MCF 10A (cell line): ENCODE results near the gene SENP6. TPM values are rescaled to one million over a fixed set of nuclear protein-coding genes. Genes with fewer than 3 reads are reported as not detected.
"Not testable (repeated sequence)": the region's sequence is repeated elsewhere in the genome, so short reads cannot be mapped to it uniquely, and the experiment has no call there.

Source experiments
- BruUV-seq: library from RNA; stranded (reverse); fragments of 400-500 nt; replicated peaks from 2 replicates; lab custom pipeline; 2021; lab: Mats Ljungman, UMichigan
- CTCF ChIA-PET: fragments of 300-600 bp; sonication (Branson Sonifier 250); formaldehyde crosslinking; extraction: SDS; loops from one replicate; lab custom pipeline; 2021; ENCODE audit warnings: antibody characterized with exemption, inconsistent platforms; lab: Yijun Ruan, JAX
- POLR2A ChIA-PET: fragments of 300-600, 350-650 bp; sonication (Branson Sonifier 250); formaldehyde crosslinking; extraction: SDS; loops from one replicate; lab custom pipeline; 2020; ENCODE audit warnings: antibody characterized with exemption, inconsistent platforms; lab: Yijun Ruan, JAX
- DNase-seq: peaks from one replicate; pipeline ENCODE4 v3.0.0-alpha.2; 2018; ENCODE audit not compliant: unreplicated experiment
- H3K27ac Mint-ChIP-seq: one replicate; pipeline ENCODE4 v1.8.0; 2022; ENCODE audit warnings: mild to moderate bottlenecking, low read depth, mixed read lengths; ENCODE audit not compliant: unreplicated experiment
- H3K27me3 Mint-ChIP-seq: one replicate; pipeline ENCODE4 v1.8.0; 2022; ENCODE audit warnings: mixed read lengths; ENCODE audit not compliant: insufficient read depth, unreplicated experiment
- H3K36me3 Mint-ChIP-seq: one replicate; pipeline ENCODE4 v1.8.0; 2022; ENCODE audit warnings: mild to moderate bottlenecking, moderate library complexity, mixed read lengths; ENCODE audit not compliant: insufficient read depth, unreplicated experiment
- H3K4me1 Mint-ChIP-seq: one replicate; pipeline ENCODE4 v1.8.0; 2022; ENCODE audit warnings: mixed read lengths; ENCODE audit not compliant: insufficient read depth, unreplicated experiment
- H3K4me3 Mint-ChIP-seq: one replicate; pipeline ENCODE4 v1.8.0; 2022; ENCODE audit warnings: mild to moderate bottlenecking, moderate library complexity, mixed read lengths; ENCODE audit not compliant: unreplicated experiment
- H3K9me3 Mint-ChIP-seq: one replicate; pipeline ENCODE4 v1.8.0; 2022; ENCODE audit warnings: mixed read lengths; ENCODE audit not compliant: unreplicated experiment
- intact Hi-C: fragments of 100-400 bp; cut with micrococcal nuclease; formaldehyde crosslinking; loops from 2 replicates; pipeline ENCODE4 v1.14.1; 2022
- total RNA-seq: library from RNA; stranded (reverse); gene quantifications from 2 replicates; pipeline ENCODE4 v1.2.3, GENCODE V29; 2022
- TF ChIP-seq, protein P1 (sequence below): fragments of 200-600 bp; IDR thresholded peaks from one replicate; pipeline ENCODE4 v1.8.0; 2022; ENCODE audit warnings: antibody characterized with exemption, mild to moderate bottlenecking; ENCODE audit not compliant: unreplicated experiment

The SENP6 gene
- total RNA-seq, 1 experiment from 2014 or later, result 101 TPM

- H3K27me3 Mint-ChIP-seq, result no peaks in the 10 kb centered on the region
- H3K9me3 Mint-ChIP-seq, result no peaks in the 10 kb centered on the region
- no peak overlapping the region for H3K27ac Mint-ChIP-seq
- intact Hi-C loops, result no loop called here
- H3K4me3 Mint-ChIP-seq, result no peak overlapping the region
- DNase-seq, result no peak
- TF ChIP-seq, protein P1, sequence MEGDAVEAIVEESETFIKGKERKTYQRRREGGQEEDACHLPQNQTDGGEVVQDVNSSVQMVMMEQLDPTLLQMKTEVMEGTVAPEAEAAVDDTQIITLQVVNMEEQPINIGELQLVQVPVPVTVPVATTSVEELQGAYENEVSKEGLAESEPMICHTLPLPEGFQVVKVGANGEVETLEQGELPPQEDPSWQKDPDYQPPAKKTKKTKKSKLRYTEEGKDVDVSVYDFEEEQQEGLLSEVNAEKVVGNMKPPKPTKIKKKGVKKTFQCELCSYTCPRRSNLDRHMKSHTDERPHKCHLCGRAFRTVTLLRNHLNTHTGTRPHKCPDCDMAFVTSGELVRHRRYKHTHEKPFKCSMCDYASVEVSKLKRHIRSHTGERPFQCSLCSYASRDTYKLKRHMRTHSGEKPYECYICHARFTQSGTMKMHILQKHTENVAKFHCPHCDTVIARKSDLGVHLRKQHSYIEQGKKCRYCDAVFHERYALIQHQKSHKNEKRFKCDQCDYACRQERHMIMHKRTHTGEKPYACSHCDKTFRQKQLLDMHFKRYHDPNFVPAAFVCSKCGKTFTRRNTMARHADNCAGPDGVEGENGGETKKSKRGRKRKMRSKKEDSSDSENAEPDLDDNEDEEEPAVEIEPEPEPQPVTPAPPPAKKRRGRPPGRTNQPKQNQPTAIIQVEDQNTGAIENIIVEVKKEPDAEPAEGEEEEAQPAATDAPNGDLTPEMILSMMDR, result no peak
- H3K36me3 Mint-ChIP-seq, result no peaks in the 10 kb centered on the region
- ChIA-PET POLR2A (no interaction called here), CTCF (interaction anchor here (0.8 to 1.0 kb wide), 2 partner anchors 48 to 1739 kb away, joined by 4 to 5 read pairs; no protein-coding TSS in a partner anchor)
- BruUV-seq, result no TSS peak
- H3K4me1 Mint-ChIP-seq, result no peaks in the 10 kb centered on the region
Observed at GRCh38 chr6:75572072-75572471, 29.6 kb upstream of the SENP6 start.

DNA sequence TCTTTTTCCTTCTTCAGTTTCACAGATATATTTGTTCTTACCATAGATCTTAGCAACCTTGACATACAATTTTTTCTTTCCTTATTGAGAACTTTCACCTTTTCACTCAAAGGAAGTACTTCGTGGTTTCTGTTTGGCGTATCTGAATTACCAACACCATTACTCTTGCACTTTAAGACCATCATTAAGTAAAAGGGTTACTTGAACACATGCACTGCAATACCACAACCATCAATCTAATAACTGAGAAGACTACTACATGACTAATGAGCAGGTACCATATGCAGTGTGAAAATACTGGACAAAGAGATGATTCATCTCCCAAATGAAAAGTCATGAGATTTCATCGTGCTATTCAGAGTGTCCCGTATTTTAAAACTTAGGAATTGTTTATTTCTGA is 21.7 kb upstream of the SENP6 start:
- no TSS peak for BruUV-seq
- H3K36me3 Mint-ChIP-seq, result no peaks in the 10 kb centered on the region
- peaks cover 5% of the 10 kb centered on the region for H3K9me3 Mint-ChIP-seq
- intact Hi-C loops, result no loop called here
- TF ChIP-seq, protein P1, result no peak
- no peak overlapping the region for H3K4me3 Mint-ChIP-seq
- no peaks in the 10 kb centered on the region for H3K27me3 Mint-ChIP-seq
- POLR2A ChIA-PET, result no interaction called here
- H3K27ac Mint-ChIP-seq, result no peak overlapping the region
- H3K4me1 Mint-ChIP-seq, result no peaks in the 10 kb centered on the region
- no peak for DNase-seq
- CTCF ChIA-PET, result interaction anchor here (0.6 to 1.2 kb wide), 2 partner anchors 17 to 122 kb away, joined by 3 to 5 read pairs; no protein-coding TSS in a partner anchor

- Mint-ChIP-seq H3K27ac (no peak overlapping the region), H3K4me3 (no peak overlapping the region), H3K4me1 (no peaks in the 10 kb centered on the region), H3K36me3 (no peaks in the 10 kb centered on the region), H3K9me3 (peaks cover 5% of the 10 kb centered on the region), H3K27me3 (no peaks in the 10 kb centered on the region)
- ChIA-PET POLR2A (no interaction called here), CTCF (interaction anchor here (1.0 to 1.2 kb wide), 2 partner anchors 11 to 18 kb away, joined by 3 to 5 read pairs; no protein-coding TSS in a partner anchor)
- intact Hi-C loops, result no loop called here
- no TSS peak for BruUV-seq
- TF ChIP-seq, protein P1, result no peak
- no peak for DNase-seq
Observed at GRCh38 chr6:75581231-75581630, 20.4 kb upstream of the SENP6 start.

GRCh38 chr6:75584552-75584951 is 17.1 kb upstream of the SENP6 start:
- H3K9me3 Mint-ChIP-seq, H3K27me3 Mint-ChIP-seq, H3K27ac Mint-ChIP-seq, H3K4me3 Mint-ChIP-seq, POLR2A ChIA-PET, intact Hi-C loops, BruUV-seq, H3K4me1 Mint-ChIP-seq, DNase-seq, H3K36me3 Mint-ChIP-seq: not testable (repeated sequence)
- CTCF ChIA-PET, result interaction anchor here (0.7 to 1.5 kb wide), 4 partner anchors 13 to 79 kb away, joined by 3 to 8 read pairs (median 3); no protein-coding TSS in a partner anchor

DNA sequence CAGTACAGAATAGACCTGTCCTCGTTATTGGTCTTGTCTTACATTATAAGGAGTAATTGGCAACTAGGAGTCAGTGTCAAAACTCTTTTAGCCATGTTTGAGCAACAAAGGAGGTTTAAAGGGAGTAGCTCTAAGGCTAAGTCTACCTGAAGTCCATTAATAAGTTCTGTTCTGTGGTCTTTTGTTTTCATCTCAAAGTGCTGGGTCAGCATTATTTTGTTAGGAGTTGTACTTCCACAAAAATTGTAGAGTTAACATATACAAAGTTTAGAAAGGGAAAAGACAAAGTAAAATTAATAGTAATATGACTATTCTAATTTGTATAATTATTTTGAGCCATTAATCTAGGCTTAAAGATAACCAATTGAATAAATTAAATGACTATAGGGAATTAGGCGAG is 12.7 kb upstream of the SENP6 start:
- Mint-ChIP-seq H3K27me3 (no peaks in the 10 kb centered on the region), H3K4me3 (no peak overlapping the region), H3K9me3 (no peaks in the 10 kb centered on the region), H3K4me1 (no peaks in the 10 kb centered on the region), H3K27ac (no peak overlapping the region), H3K36me3 (no peaks in the 10 kb centered on the region)
- CTCF ChIA-PET, result interaction anchor here (1.1 kb wide), 1 partner anchor 46 kb away, joined by 3 read pairs; no protein-coding TSS in a partner anchor
- POLR2A ChIA-PET, result no interaction called here
- DNase-seq, result no peak
- intact Hi-C loops, result no loop called here
- BruUV-seq, result no TSS peak
- TF ChIP-seq, protein P1, result no peak
